Fibroblast of lung (primary cell): ENCODE measurements around the gene SHISA9.

Experiments
- EZH2 ChIP-seq: IDR thresholded peaks from 2 replicates; pipeline ENCODE4 v1.5.1; 2012; ENCODE audit warnings: low read length, control low read depth, mild to moderate bottlenecking; ENCODE audit errors: missing control alignments
- TF ChIP-seq, protein P1 (sequence below), 2 donors: IDR thresholded peaks in 1 of 2; conservative IDR thresholded peaks in 1 of 2; 1 replicate in 1 of 2; 2 replicates in 1 of 2; pipeline ENCODE4 v1.5.1; 2011 to 2012; ENCODE audit warnings: low read length in 2 of 2, control low read depth in 1 of 2, inconsistent platforms in 1 of 2, low read depth in 1 of 2, mild to moderate bottlenecking in 1 of 2

DNA sequence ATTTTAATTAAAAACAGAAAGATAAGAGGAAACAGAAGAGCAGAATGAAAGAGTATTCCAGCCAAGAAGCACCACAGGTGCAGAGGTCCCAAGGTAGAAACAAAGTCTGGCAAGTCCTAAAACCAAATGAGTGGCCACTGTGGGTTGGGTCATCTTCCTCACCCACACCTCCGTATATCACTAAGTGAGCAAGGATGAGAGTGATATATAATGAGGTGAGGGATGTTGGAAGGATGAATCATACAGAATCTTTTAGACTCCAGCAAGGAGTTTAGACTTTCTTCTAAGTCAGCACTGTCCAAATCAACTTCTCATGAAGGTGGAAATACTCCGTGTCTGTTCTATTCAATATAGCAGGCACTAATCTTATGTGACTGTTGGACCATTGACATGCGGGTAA lies 70.8 kb downstream of the SHISA9 start:
- TF ChIP-seq, protein P1, sequence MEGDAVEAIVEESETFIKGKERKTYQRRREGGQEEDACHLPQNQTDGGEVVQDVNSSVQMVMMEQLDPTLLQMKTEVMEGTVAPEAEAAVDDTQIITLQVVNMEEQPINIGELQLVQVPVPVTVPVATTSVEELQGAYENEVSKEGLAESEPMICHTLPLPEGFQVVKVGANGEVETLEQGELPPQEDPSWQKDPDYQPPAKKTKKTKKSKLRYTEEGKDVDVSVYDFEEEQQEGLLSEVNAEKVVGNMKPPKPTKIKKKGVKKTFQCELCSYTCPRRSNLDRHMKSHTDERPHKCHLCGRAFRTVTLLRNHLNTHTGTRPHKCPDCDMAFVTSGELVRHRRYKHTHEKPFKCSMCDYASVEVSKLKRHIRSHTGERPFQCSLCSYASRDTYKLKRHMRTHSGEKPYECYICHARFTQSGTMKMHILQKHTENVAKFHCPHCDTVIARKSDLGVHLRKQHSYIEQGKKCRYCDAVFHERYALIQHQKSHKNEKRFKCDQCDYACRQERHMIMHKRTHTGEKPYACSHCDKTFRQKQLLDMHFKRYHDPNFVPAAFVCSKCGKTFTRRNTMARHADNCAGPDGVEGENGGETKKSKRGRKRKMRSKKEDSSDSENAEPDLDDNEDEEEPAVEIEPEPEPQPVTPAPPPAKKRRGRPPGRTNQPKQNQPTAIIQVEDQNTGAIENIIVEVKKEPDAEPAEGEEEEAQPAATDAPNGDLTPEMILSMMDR (conservative IDR thresholded peaks at IDR 0.05 in 1 of 2, IDR thresholded peaks at IDR 0.05 in 1 of 2; ENCODE audit: low read depth in 1 of 2, low read length in 2 of 2), result no peak
- no peak for TF ChIP-seq EZH2
